GM12892 (cell line): ENCODE measurements around the gene ABHD17A. TPM values are rescaled to one million over a fixed set of nuclear protein-coding genes. Genes with fewer than 3 reads are reported as not detected.

Experiments
- DNase-seq: peaks from one replicate; pipeline ENCODE4 v3.0.0; 2011; ENCODE audit not compliant: insufficient read length
- FAIRE-seq: peaks from 2 replicates; lab custom pipeline; 2011; peaks lifted over from hg19 to GRCh38; lab: Jason Lieb, UNC
- POLR2A ChIP-seq: IDR thresholded peaks from 2 replicates; pipeline ENCODE4 v1.6.1; 2011; ENCODE audit warnings: low read depth, low read length, control low read depth
- POLR2AphosphoS5 ChIP-seq: IDR thresholded peaks from 2 replicates; pipeline ENCODE4 v1.6.1; 2011; ENCODE audit warnings: low read depth, low read length, control low read depth
- TAF1 ChIP-seq: IDR thresholded peaks from 2 replicates; pipeline ENCODE4 v1.6.1; 2011; ENCODE audit warnings: low read depth, mild to moderate bottlenecking, control low read depth, low read length, borderline replicate concordance
- polyA plus RNA-seq: library from polyadenylated mRNA; unstranded; fragments of >200 nt; gene quantifications from one replicate; pipeline ENCODE4 v1.2.1, GENCODE V29; 2012; ENCODE audit warnings: missing spikeins, inconsistent platforms; ENCODE audit not compliant: missing spikeins

ABHD17A gene
- 5.0 TPM for polyA plus RNA-seq

DNA sequence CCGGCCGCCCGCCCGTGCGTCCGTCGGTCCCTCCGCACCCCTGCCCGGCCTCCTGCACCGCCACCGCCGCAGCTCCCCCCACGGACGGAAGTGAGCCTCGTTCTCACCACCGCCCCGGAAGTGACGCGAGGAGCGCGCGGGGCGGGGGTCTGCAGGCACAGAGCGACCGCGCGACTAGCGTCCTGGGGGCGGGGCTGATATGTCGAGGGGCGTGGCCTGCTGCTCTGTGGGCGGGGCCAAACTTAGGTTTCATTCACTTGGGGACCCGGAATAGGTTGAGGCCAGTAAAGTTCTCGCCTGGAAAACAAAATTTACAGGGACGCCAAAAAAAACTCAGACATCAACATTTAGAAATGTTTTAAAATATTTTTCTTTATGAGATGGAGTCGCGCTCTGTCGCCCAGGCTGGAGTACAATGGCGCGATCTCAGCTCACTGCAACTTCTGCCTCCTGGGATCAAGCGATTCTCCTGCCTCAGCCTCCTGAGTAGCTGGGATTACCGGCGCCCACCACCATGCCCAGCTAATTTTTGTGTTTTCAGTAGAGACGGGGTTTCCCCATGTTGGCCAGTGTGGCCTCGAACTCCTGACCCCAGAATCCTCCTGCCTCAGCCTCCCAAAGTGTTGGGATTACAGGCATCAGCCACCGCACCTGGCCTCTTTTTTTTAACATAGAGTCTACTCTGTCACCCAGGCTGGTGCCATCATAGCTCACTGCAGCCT lies at the start of gene ABHD17A:
Gene ABHD17A (minus strand): TSS at position 99 of the 722 bp plus-strand sequence. CDS start 3,930 bp downstream, outside the sequence.
- FAIRE-seq (peak; percentile 94), DNase-seq (peak; percentile 95)
- peak; percentile 42; the same call in 1 of the 2 replicates for TF ChIP-seq POLR2A

GRCh38 chr19:1933942-1934341 lies 48.6 kb upstream of the ABHD17A start:
- DNase-seq, result no peak
- no peak for FAIRE-seq
- TF ChIP-seq TAF1 (no peak), POLR2A (no peak), POLR2AphosphoS5 (no peak)

DNA sequence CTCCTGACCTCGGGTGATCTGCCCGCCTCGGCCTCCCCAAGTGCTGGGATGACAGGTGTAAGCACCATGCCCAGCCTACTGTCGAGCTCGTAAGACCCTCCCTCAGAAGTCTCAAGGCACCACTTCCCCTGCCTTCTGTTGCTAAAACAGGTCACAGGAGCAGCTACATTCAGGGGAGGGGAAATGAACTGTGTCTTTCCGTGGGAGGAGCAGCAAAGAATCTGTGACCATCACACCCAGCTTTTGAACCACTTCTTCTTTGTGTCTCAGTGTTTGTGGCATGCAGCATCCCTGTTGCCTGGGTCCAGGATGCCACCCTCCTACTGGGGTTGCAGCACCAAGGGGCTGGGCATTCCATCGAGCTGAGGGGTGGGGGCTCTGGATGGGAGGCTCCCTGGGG lies 47.9 kb upstream of the ABHD17A start:
- no peak for FAIRE-seq

GRCh38 chr19:1932395-1932794 lies 47.1 kb upstream of the ABHD17A start:
- DNase-seq, result no peak
- no peak for TF ChIP-seq POLR2A
- no peak for TF ChIP-seq POLR2AphosphoS5
- no peak for TF ChIP-seq TAF1
- no peak for FAIRE-seq

More for the DNA sequence above, 47.9 kb upstream of the ABHD17A start:
- no peak for TF ChIP-seq TAF1
- TF ChIP-seq POLR2A, result no peak
- no peak for TF ChIP-seq POLR2AphosphoS5
- no peak for DNase-seq

DNA sequence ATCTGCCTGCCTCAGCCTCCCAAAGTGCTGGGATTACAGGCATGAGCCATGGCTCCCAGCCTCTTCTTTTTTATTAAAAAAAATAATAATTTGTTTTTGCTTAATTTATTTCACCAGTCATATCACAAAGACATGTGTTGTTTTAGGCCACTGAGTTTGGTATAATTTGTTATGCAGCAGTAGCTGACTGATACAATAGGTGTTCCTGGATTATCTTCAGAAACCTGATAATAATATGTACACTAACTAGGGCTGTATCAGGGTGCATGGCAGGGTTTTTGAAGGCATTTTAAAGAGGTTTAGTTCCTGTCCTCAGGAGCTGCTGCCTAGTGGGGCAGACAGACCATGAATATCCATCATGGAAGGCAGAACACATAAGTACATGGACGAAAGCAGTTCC lies 46.1 kb upstream of the ABHD17A start:
- DNase-seq (no peak), FAIRE-seq (no peak)
- TF ChIP-seq POLR2A (no peak), TAF1 (no peak), POLR2AphosphoS5 (no peak)

GRCh38 chr19:1929021-1929742 lies 43.9 kb upstream of the ABHD17A start:
- TF ChIP-seq TAF1 (no peak), POLR2AphosphoS5 (no peak), POLR2A (no peak)
- peak; percentile 95 for FAIRE-seq
- DNase-seq, result peak; percentile 95

GRCh38 chr19:1925544-1925943 lies 40.2 kb upstream of the ABHD17A start:
- DNase-seq (no peak), FAIRE-seq (no peak)
- TF ChIP-seq TAF1 (no peak), POLR2A (no peak), POLR2AphosphoS5 (no peak)

- FAIRE-seq (no peak), DNase-seq (no peak)
- TF ChIP-seq POLR2AphosphoS5, result no peak
- TF ChIP-seq POLR2A, result no peak
- TF ChIP-seq TAF1, result no peak
Measured at GRCh38 chr19:1924320-1924961, 39.1 kb upstream of the ABHD17A start.

DNA sequence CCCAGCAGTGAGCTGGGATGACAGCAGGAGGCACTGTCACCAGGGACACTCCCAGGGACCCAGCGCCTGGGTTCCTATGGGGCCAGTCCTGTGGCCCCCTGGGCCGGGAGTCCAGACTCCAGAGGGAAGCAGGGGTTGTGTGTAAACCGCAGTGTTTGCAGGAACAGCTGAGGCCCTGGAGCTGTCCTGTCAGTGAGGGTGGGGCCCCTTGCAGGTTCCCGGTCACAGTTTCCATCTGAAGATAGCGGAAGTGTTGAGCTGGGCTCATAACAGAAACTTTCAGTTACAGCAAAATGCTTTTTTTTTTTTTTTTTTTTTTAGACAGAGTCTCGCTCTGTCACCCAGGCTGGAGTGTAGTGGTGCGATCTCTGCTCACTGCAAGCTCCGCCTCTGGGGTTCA lies 38.0 kb upstream of the ABHD17A start:
- TF ChIP-seq TAF1 (no peak), POLR2AphosphoS5 (no peak), POLR2A (no peak)
- FAIRE-seq, result no peak
- no peak for DNase-seq

- FAIRE-seq (no peak), DNase-seq (no peak)
- TF ChIP-seq POLR2AphosphoS5 (no peak), TAF1 (no peak), POLR2A (no peak)
Measured at GRCh38 chr19:1922803-1923202, 37.5 kb upstream of the ABHD17A start.

DNA sequence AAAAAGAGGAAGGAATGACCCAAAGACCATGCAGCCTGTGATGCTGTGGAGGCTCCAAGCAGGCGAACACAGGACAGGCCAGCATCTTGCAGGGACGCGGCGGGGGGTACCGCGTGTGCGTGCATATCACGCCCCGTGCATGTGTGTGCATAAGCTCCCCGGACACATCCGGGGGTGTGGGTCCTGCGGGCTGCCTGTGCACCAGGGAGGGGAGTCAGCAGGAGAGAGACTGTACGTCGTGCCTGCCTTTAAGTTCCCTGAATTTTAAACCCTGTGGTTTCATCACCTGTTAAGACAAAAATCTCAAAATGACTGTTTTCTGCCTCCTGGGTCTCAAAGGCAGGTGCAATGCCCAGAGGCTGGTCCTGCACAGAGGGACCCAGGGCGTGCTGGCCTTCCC lies 36.5 kb upstream of the ABHD17A start:
- TF ChIP-seq POLR2AphosphoS5 (no peak), TAF1 (no peak), POLR2A (no peak)
- FAIRE-seq (no peak), DNase-seq (no peak)

GRCh38 chr19:1921326-1921725 lies 36.0 kb upstream of the ABHD17A start:
- no peak for DNase-seq
- FAIRE-seq, result no peak
- no peak for TF ChIP-seq TAF1
- TF ChIP-seq POLR2A, result no peak
- TF ChIP-seq POLR2AphosphoS5, result no peak
